Endodermal cell (in vitro differentiated cells): ENCODE data around the gene EXPH5. TPM values are rescaled to one million over a fixed set of nuclear protein-coding genes. Genes with fewer than 3 reads are reported as not detected.

Experiments used
- DNase-seq: peaks from one replicate; pipeline ENCODE4 v3.0.0-alpha.2; 2017
- H3K27ac ChIP-seq: 2 replicates; pipeline ENCODE4 v1.5.1; 2013; ENCODE audit warnings: mild to moderate bottlenecking, low read depth, low read length, moderate library complexity
- H3K27me3 ChIP-seq: 2 replicates; pipeline ENCODE4 v1.6.1; 2013; ENCODE audit warnings: mild to moderate bottlenecking, low read length, moderate library complexity; ENCODE audit not compliant: insufficient read depth, control insufficient read depth, poor library complexity, severe bottlenecking
- H3K36me3 ChIP-seq: 2 replicates; pipeline ENCODE4 v1.7.0; 2013; ENCODE audit warnings: mild to moderate bottlenecking, low read length, moderate library complexity; ENCODE audit not compliant: control insufficient read depth, insufficient read depth
- H3K4me1 ChIP-seq: one replicate; pipeline ENCODE4 v1.7.0; 2013; ENCODE audit warnings: low read length; ENCODE audit not compliant: control insufficient read depth, insufficient read depth
- H3K4me3 ChIP-seq: 2 replicates; pipeline ENCODE4 v1.5.1; 2013; ENCODE audit warnings: mild to moderate bottlenecking, low read length, moderate library complexity
- H3K9ac ChIP-seq: 2 replicates; pipeline ENCODE4 v1.6.1; 2013; ENCODE audit warnings: mild to moderate bottlenecking, low read length, moderate library complexity; ENCODE audit not compliant: poor library complexity, severe bottlenecking; ENCODE audit errors: extremely low read depth
- H3K9me3 ChIP-seq: 2 replicates; pipeline ENCODE4 v1.6.1; 2013; ENCODE audit warnings: mild to moderate bottlenecking, low read length, moderate library complexity; ENCODE audit not compliant: control insufficient read depth
- H3K27ac Mint-ChIP-seq: 2 replicates; pipeline ENCODE4 v1.8.0; 2020; ENCODE audit warnings: mixed read lengths
- H3K27me3 Mint-ChIP-seq: 2 replicates; pipeline ENCODE4 v1.8.0; 2021; ENCODE audit warnings: mild to moderate bottlenecking, mixed read lengths; ENCODE audit not compliant: insufficient read depth
- H3K36me3 Mint-ChIP-seq: 2 replicates; pipeline ENCODE4 v1.8.0; 2020; ENCODE audit warnings: low read depth, mixed read lengths
- H3K4me1 Mint-ChIP-seq: 2 replicates; pipeline ENCODE4 v1.8.0; 2020; ENCODE audit warnings: mixed read lengths
- H3K4me3 Mint-ChIP-seq: 2 replicates; pipeline ENCODE4 v1.8.0; 2020; ENCODE audit warnings: mild to moderate bottlenecking, moderate library complexity, mixed read lengths
- H3K9me3 Mint-ChIP-seq: 2 replicates; pipeline ENCODE4 v1.8.0; 2020; ENCODE audit warnings: mild to moderate bottlenecking, mixed read lengths
- CTCF ChIP-seq: fragments of 200-600 bp; sonication (generic); conservative IDR thresholded peaks from 2 replicates; pipeline ENCODE4 v1.5.0; 2021; ENCODE audit warnings: antibody characterized with exemption, mild to moderate bottlenecking
- WGBS, 2 experiments: methylation state at CpG; one replicate each; pipeline versions ENCODE4 v1.1.5 to v1.1.7; 2013; ENCODE audit warnings: missing lambda C conversion rate in 2 of 2, mixed read lengths in 1 of 2; ENCODE audit not compliant: insufficient coverage in 1 of 2, insufficient read length in 1 of 2; 5-methylcytosine and 5-hydroxymethylcytosine counted together
- total RNA-seq, 2 donors: library from RNA; stranded (reverse); fragmentation: NEBNext Ultra II Directional in 1 of 2; extraction: Animal tissue kit (Norgen Biotek cat#: 25700) in 1 of 2; gene quantifications; 2 replicates in 1 of 2; 3 replicates in 1 of 2; pipeline ENCODE4 v1.2.1, GENCODE V29; 2021

Gene EXPH5
- total RNA-seq, 2 donors from 2014 or later, result 4.8 to 6.4 TPM

DNA sequence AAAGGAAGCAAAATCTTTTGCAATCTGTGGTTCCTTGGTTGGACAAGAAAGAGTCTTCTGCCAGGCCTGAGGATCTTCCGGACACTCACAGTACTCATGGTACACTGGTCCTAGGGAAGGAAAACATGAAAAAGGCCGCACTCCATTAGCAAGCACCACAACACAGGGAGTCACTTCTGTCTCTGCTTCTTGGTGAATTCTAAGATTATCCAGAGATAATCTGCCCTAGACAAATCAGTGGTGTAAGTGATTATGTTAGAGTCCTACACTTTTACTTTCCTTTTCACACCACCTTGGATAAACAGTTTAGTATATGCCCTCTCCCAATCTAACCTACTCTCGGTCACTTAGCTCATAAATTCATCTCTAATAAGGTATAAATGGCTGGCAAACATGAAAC is 107.2 kb downstream of the EXPH5 start:
- Mint-ChIP-seq H3K27ac (peak overlapping the region; percentile 33), H3K4me3 (no peak overlapping the region), H3K4me1 (peaks cover 21% of the 10 kb centered on the region), H3K36me3 (peaks cover 56% of the 10 kb centered on the region), H3K27me3 (peaks cover 7% of the 10 kb centered on the region), H3K9me3 (peaks cover 12% of the 10 kb centered on the region)
- no peak for DNase-seq
- Histone ChIP-seq H3K36me3 (peaks cover 54% of the 10 kb centered on the region), H3K9ac (no peak overlapping the region), H3K4me3 (peak overlapping the region; percentile 38), H3K9me3 (peaks cover 22% of the 10 kb centered on the region), H3K27ac (no peak overlapping the region), H3K4me1 (no peaks in the 10 kb centered on the region), H3K27me3 (no peaks in the 10 kb centered on the region)
- 94 to 100% methylated on average over 2 to 3 of the region's 3 CpGs for WGBS, 2 experiments
- no peak for TF ChIP-seq CTCF

GRCh38 chr11:108483163-108483562 is 110.4 kb downstream of the EXPH5 start:
- TF ChIP-seq CTCF, result no peak
- Histone ChIP-seq H3K9ac (no peak overlapping the region), H3K4me3 (no peak overlapping the region), H3K4me1 (no peaks in the 10 kb centered on the region), H3K9me3 (peaks cover 20% of the 10 kb centered on the region), H3K27ac (no peak overlapping the region), H3K27me3 (no peaks in the 10 kb centered on the region), H3K36me3 (peaks cover 68% of the 10 kb centered on the region)
- H3K9me3 Mint-ChIP-seq, result peaks cover 12% of the 10 kb centered on the region
- peaks cover 18% of the 10 kb centered on the region for H3K4me1 Mint-ChIP-seq
- no peak overlapping the region for H3K4me3 Mint-ChIP-seq
- no peak overlapping the region for H3K27ac Mint-ChIP-seq
- DNase-seq, result no peak
- H3K27me3 Mint-ChIP-seq, result peaks cover 6% of the 10 kb centered on the region
- H3K36me3 Mint-ChIP-seq, result peaks cover 46% of the 10 kb centered on the region

DNA sequence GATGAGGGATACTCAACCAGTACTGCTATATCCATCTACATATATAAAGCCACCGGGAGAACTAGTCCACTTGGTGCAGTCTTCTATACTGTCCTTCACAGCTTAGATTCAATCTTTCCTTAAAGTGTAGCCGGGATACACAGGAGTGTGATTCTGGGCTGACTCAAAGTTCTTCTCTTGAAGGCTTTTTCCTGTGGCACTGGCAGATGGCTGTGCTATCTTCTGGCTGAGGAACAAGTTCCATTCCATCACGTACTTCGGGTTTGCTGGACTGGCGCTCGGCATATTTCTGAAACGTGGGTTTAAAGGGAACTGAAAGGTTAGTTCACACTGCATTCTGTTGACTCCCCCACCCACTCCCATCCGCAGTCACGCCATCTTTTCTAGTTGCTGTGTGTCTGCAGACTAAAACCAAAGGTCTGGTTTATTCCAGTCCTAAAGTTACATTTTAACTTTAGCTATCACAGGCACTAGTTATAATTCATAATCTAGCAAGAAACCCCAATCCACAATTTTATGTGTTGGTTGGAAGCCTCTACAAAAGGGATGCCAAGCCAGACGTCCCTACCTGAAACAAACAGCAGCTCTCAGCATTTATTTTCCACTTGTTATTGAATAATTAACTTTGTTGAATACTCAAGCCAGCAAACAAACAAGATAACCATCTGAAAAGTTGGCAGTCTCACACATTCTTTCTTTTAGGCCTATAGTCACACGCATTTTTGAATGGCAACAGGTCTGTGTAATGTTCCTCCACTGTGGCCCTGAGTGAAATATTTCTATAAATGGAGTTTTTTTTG is 118.7 kb downstream of the EXPH5 start:
- whole genome bisulfite sequencing, 2 experiments, result 93% methylated on average over 10 to 11 of the region's 11 CpGs
- TF ChIP-seq CTCF, result no peak
- H3K36me3 Mint-ChIP-seq, result peaks cover 23% of the 10 kb centered on the region

More for the DNA sequence above, 118.7 kb downstream of the EXPH5 start:
- H3K27ac ChIP-seq, result no peak overlapping the region
- H3K4me3 Mint-ChIP-seq, result no peak overlapping the region
- H3K4me3 ChIP-seq, result no peak overlapping the region
- H3K27me3 Mint-ChIP-seq, result no peaks in the 10 kb centered on the region
- H3K9me3 ChIP-seq, result peaks cover 9% of the 10 kb centered on the region
- H3K27me3 ChIP-seq, result no peaks in the 10 kb centered on the region
- peaks cover 23% of the 10 kb centered on the region for H3K4me1 Mint-ChIP-seq
- H3K36me3 ChIP-seq, result peaks cover 45% of the 10 kb centered on the region
- H3K4me1 ChIP-seq, result peaks cover 9% of the 10 kb centered on the region
- no peaks in the 10 kb centered on the region for H3K9me3 Mint-ChIP-seq
- no peak overlapping the region for H3K9ac ChIP-seq
- H3K27ac Mint-ChIP-seq, result peak overlapping the region; percentile 23
- no peak for DNase-seq
